Activated CD8-positive, alpha-beta memory T cell treated with anti-CD3 and anti-CD28 coated beads for 4 hours (primary cell): Measurements from ENCODE around the gene PCDHB9.

ENCODE experiments used
- DNase-seq, 2 donors: peaks; one replicate each; pipeline ENCODE4 v3.0.0-alpha.2; 2020; ENCODE audit warnings: low read depth in 2 of 2

Gene PCDHB9

GRCh38 chr5:141236516-141237313 is 49.8 kb downstream of the PCDHB9 start:
- no peak for DNase-seq
